ENCODE measurements around the gene DAB2.

DNA sequence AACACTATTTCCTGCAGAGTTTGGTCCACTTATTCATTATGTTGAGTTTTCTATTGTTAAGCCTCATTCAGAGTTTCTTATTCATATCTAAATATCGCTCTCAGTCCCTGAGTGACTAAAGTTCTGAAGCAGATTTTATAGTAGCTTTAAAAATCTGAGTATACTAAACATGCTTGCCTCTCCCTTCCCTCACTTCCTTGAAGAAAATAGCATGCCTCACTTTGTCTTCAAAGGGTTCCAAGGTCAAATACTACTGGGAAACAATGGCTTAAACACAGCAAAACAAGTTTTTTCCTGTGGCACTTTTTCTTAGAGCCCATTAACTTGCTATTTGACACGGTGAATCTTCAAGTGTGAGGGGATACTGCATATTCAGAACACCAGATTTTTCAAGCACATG, 41.1 kb upstream of the DAB2 start:
- TF ChIP-seq CTCF (IDR thresholded peaks at IDR 0.05; ENCODE audit: low read length) (no peak), EZH2 (IDR thresholded peaks at IDR 0.05; ENCODE audit: borderline replicate concordance, low read length) (no peak)
